Ovary (tissue), 3 donors: Measurements from ENCODE around the gene S100A16.

Experiments used
- POLR2A ChIP-seq: fragments of 450-650 bp; IDR thresholded peaks from one replicate; pipeline ENCODE4 v1.6.1; 2017; ENCODE audit warnings: antibody characterized with exemption, mild to moderate bottlenecking, moderate library complexity
- TF ChIP-seq, protein P1 (sequence below), 3 donors: fragments of 450-650 bp in 2 of 3; fragments of 200-600 bp in 1 of 3; IDR thresholded peaks; one replicate each; pipeline versions ENCODE4 v1.5.1 to v1.8.0; 2016 to 2022; ENCODE audit warnings: antibody characterized with exemption in 3 of 3, mild to moderate bottlenecking in 1 of 3
- donor health status: DM: no; HTN: no; CAD: no.

DNA sequence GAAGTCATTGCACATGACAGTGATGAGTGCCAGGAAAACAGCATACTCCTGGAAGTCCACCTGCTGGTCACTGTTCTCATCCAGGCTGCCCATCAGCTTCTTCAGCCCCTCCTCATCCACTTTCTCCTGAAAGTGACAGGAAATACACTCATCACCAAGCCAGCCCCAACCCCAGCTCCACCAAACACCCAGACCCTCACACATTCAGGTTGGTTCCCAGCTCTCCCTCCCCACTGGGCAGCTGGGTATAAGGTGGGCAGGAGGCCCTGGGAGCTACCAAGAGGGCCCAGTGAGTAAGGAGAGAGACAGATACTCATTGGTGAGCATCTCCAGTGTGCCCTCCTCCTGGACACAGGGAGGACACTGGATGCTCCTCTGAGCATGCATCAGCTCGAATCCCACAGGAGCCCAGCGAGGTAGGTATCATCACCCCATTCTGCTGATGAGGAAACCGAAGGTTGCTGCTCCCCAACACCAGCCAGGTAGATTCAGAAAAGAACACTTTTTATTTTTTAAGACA lies 51.4 kb downstream of the S100A16 start:
- TF ChIP-seq, protein P1, sequence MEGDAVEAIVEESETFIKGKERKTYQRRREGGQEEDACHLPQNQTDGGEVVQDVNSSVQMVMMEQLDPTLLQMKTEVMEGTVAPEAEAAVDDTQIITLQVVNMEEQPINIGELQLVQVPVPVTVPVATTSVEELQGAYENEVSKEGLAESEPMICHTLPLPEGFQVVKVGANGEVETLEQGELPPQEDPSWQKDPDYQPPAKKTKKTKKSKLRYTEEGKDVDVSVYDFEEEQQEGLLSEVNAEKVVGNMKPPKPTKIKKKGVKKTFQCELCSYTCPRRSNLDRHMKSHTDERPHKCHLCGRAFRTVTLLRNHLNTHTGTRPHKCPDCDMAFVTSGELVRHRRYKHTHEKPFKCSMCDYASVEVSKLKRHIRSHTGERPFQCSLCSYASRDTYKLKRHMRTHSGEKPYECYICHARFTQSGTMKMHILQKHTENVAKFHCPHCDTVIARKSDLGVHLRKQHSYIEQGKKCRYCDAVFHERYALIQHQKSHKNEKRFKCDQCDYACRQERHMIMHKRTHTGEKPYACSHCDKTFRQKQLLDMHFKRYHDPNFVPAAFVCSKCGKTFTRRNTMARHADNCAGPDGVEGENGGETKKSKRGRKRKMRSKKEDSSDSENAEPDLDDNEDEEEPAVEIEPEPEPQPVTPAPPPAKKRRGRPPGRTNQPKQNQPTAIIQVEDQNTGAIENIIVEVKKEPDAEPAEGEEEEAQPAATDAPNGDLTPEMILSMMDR (IDR thresholded peaks at IDR 0.05), result no peak
- no peak for TF ChIP-seq POLR2A
